H9 (cell line): ENCODE results near the gene ADAMTS13. TPM values are rescaled to one million over a fixed set of nuclear protein-coding genes. Genes with fewer than 3 reads are reported as not detected.

Experiments
- DNase-seq: peaks from one replicate; pipeline ENCODE4 v3.0.0-alpha.2; 2017
- H2AFZ ChIP-seq: one replicate; pipeline ENCODE4 v1.6.1; 2013; ENCODE audit warnings: mild to moderate bottlenecking, low read length, control low read depth, moderate library complexity
- H2AK5ac ChIP-seq: 2 replicates; pipeline ENCODE4 v1.6.1; 2013; ENCODE audit warnings: low read length, control low read depth, mixed read lengths; ENCODE audit not compliant: insufficient read length
- H2BK120ac ChIP-seq: one replicate; pipeline ENCODE4 v1.6.1; 2013; ENCODE audit warnings: low read depth, mild to moderate bottlenecking, low read length, control low read depth, inconsistent platforms; ENCODE audit not compliant: poor library complexity, severe bottlenecking
- H2BK12ac ChIP-seq: 2 replicates; pipeline ENCODE4 v1.6.1; 2013; ENCODE audit warnings: low read length, control low read depth, mixed read lengths, low read depth; ENCODE audit not compliant: insufficient read length
- H2BK15ac ChIP-seq: 2 replicates; pipeline ENCODE4 v1.6.1; 2013; ENCODE audit warnings: low read depth, low read length, control low read depth
- H2BK20ac ChIP-seq: one replicate; pipeline ENCODE4 v1.6.1; 2013; ENCODE audit warnings: low read depth, mild to moderate bottlenecking, low read length, control low read depth, inconsistent platforms; ENCODE audit not compliant: poor library complexity, severe bottlenecking
- H2BK5ac ChIP-seq: 2 replicates; pipeline ENCODE4 v1.6.1; 2013; ENCODE audit warnings: low read length, control low read depth, mixed read lengths; ENCODE audit not compliant: insufficient read length
- H3K14ac ChIP-seq: 2 replicates; pipeline ENCODE4 v1.6.1; 2013; ENCODE audit warnings: low read length, control low read depth; ENCODE audit not compliant: insufficient read depth
- H3K18ac ChIP-seq: 2 replicates; pipeline ENCODE4 v1.6.1; 2013; ENCODE audit warnings: low read depth, mild to moderate bottlenecking, mixed read lengths, low read length, control low read depth; ENCODE audit not compliant: insufficient read length
- H3K23ac ChIP-seq: 2 replicates; pipeline ENCODE4 v1.6.1; 2013; ENCODE audit warnings: low read length, control low read depth, mixed read lengths, low read depth; ENCODE audit not compliant: insufficient read length
- H3K23me2 ChIP-seq: 2 replicates; pipeline ENCODE4 v1.6.1; 2013; ENCODE audit warnings: low read depth, mild to moderate bottlenecking, mixed read lengths, low read length, control low read depth; ENCODE audit not compliant: insufficient read length, poor library complexity, severe bottlenecking
- H3K27ac ChIP-seq: 2 replicates; pipeline ENCODE4 v1.5.1; 2013; ENCODE audit warnings: low read length, control low read depth, mixed read lengths, low read depth; ENCODE audit not compliant: insufficient read length
- H3K27me3 ChIP-seq: 2 replicates; pipeline ENCODE4 v1.6.1; 2013; ENCODE audit warnings: low read length, control low read depth, inconsistent platforms; ENCODE audit not compliant: insufficient read depth
- H3K4ac ChIP-seq: 2 replicates; pipeline ENCODE4 v1.6.1; 2013; ENCODE audit warnings: low read depth, mild to moderate bottlenecking, control low read depth, inconsistent platforms, low read length, moderate library complexity
- H3K4me1 ChIP-seq: 2 replicates; pipeline ENCODE4 v1.6.1; 2013; ENCODE audit warnings: low read length, control low read depth, inconsistent platforms; ENCODE audit not compliant: insufficient read depth
- H3K4me2 ChIP-seq: 2 replicates; pipeline ENCODE4 v1.6.1; 2013; ENCODE audit warnings: low read length, control low read depth, mixed read lengths; ENCODE audit not compliant: insufficient read length, insufficient read depth
- H3K56ac ChIP-seq: 2 replicates; pipeline ENCODE4 v1.6.1; 2013; ENCODE audit warnings: low read depth, mild to moderate bottlenecking, mixed read lengths, low read length, control low read depth; ENCODE audit not compliant: insufficient read length
- H3K79me1 ChIP-seq: 2 replicates; pipeline ENCODE4 v1.6.1; 2013; ENCODE audit warnings: low read depth, mild to moderate bottlenecking, moderate library complexity, low read length, control low read depth, inconsistent platforms; ENCODE audit not compliant: insufficient read depth, poor library complexity, severe bottlenecking
- H3K79me2 ChIP-seq: 2 replicates; pipeline ENCODE4 v1.6.1; 2013; ENCODE audit warnings: low read length, control low read depth, inconsistent platforms; ENCODE audit not compliant: insufficient read depth
- H3K9ac ChIP-seq: 2 replicates; pipeline ENCODE4 v1.6.1; 2013; ENCODE audit warnings: low read length, control low read depth, mixed read lengths; ENCODE audit not compliant: insufficient read length; ENCODE audit errors: extremely low read depth
- H3K9me3 ChIP-seq: one replicate; pipeline ENCODE4 v1.6.1; 2013; ENCODE audit warnings: low read depth, low read length, inconsistent platforms; ENCODE audit not compliant: control insufficient read depth
- H3T11ph ChIP-seq: one replicate; pipeline ENCODE4 v1.6.1; 2013; ENCODE audit warnings: mild to moderate bottlenecking, low read length, control low read depth, inconsistent platforms
- H4K20me1 ChIP-seq: one replicate; pipeline ENCODE4 v1.6.1; 2013; ENCODE audit not compliant: control insufficient read depth, insufficient read length, insufficient read depth
- H4K5ac ChIP-seq: 2 replicates; pipeline ENCODE4 v1.6.1; 2013; ENCODE audit warnings: low read depth, mild to moderate bottlenecking, mixed read lengths, low read length, control low read depth; ENCODE audit not compliant: insufficient read length
- H4K8ac ChIP-seq: replicated peaks from 2 replicates; pipeline ENCODE4 v1.6.1; 2013; ENCODE audit warnings: low read length, control low read depth, mixed read lengths, low read depth; ENCODE audit not compliant: insufficient read length
- H4K91ac ChIP-seq: 2 replicates; pipeline ENCODE4 v1.6.1; 2013; ENCODE audit warnings: low read depth, mild to moderate bottlenecking, moderate library complexity, mixed read lengths, low read length, control low read depth; ENCODE audit not compliant: insufficient read length
- H3K27ac Mint-ChIP-seq, 3 experiments: 2 replicates in 2 of 3; 3 replicates in 1 of 3; pipeline ENCODE4 v1.8.0; 2020 to 2021; ENCODE audit warnings: mixed read lengths in 3 of 3, mild to moderate bottlenecking in 1 of 3, moderate library complexity in 1 of 3
- H3K27me3 Mint-ChIP-seq: 2 replicates; pipeline ENCODE4 v1.8.0; 2021; ENCODE audit warnings: low read depth, mild to moderate bottlenecking, moderate library complexity, mixed read lengths
- H3K36me3 Mint-ChIP-seq, 3 experiments: 2 replicates in 2 of 3; 3 replicates in 1 of 3; pipeline ENCODE4 v1.8.0; 2020 to 2021; ENCODE audit warnings: low read depth in 3 of 3, mixed read lengths in 3 of 3; ENCODE audit not compliant: insufficient read depth in 1 of 3
- H3K4me1 Mint-ChIP-seq, 2 experiments: 2 replicates each; pipeline ENCODE4 v1.8.0; 2020; ENCODE audit warnings: mixed read lengths in 2 of 2
- H3K4me3 Mint-ChIP-seq, 2 experiments: 2 replicates in 1 of 2; 3 replicates in 1 of 2; pipeline ENCODE4 v1.8.0; 2020 to 2021; ENCODE audit warnings: mild to moderate bottlenecking in 2 of 2, mixed read lengths in 2 of 2, moderate library complexity in 1 of 2
- H3K9me3 Mint-ChIP-seq, 2 experiments: 2 replicates in 1 of 2; 3 replicates in 1 of 2; pipeline ENCODE4 v1.8.0; 2020; ENCODE audit warnings: mild to moderate bottlenecking in 2 of 2, mixed read lengths in 2 of 2, moderate library complexity in 1 of 2
- WGBS: extraction: QIAGEN DNeasy Blood & Tissue Kit; methylation state at CpG from one replicate; pipeline ENCODE4 v1.1.7; 2013; ENCODE audit warnings: missing lambda C conversion rate, low lambda C conversion rate, mixed read lengths; ENCODE audit not compliant: insufficient read length; ENCODE audit errors: extremely low coverage; 5-methylcytosine and 5-hydroxymethylcytosine counted together
- total RNA-seq: library from RNA; stranded (reverse); gene quantifications from 2 replicates; pipeline ENCODE4 v1.2.1, GENCODE V29; 2021
- TF ChIP-seq, protein P1 (sequence below): fragments of 200-600 bp; sonication (generic); conservative IDR thresholded peaks from 3 replicates; pipeline ENCODE4 v1.8.0; 2021; ENCODE audit warnings: antibody characterized with exemption, mild to moderate bottlenecking

ADAMTS13 gene
- total RNA-seq, 1 experiment from 2014 or later: 8.8 TPM

DNA sequence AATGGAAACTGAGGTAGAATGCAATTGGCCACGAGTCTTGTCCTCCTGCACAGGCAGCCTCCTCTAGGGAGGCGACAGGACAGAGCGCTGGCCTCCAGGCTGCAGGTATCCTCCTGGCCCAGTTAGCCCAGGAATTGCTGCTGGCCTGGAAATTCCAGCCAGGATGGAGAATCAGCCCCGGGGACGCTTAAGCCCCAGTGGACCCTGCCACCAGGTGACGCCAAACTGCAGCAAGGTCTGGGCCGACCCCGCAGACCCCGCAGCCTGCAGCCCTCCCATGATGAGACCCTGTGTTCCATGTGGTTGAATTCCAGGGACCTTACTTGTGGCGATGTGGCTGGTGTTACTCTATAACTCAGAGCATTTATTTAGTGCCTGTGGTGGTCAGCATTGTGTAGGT lies 44.9 kb downstream of the ADAMTS13 start:
- no peaks in the 10 kb centered on the region for H3K79me2 ChIP-seq
- no peaks in the 10 kb centered on the region for H3K79me1 ChIP-seq
- H3K27ac ChIP-seq: no peak overlapping the region
- no peak overlapping the region for H3T11ph ChIP-seq
- Mint-ChIP-seq H3K27me3 (no peaks in the 10 kb centered on the region), H3K9me3 (no peaks in the 10 kb centered on the region), H3K4me1 (peaks cover 3 to 11% of the 10 kb centered on the region in 2 experiments), H3K36me3 (peaks cover 1 to 17% (median 8%) of the 10 kb centered on the region in 3 experiments), H3K4me3 (no peak overlapping the region), H3K27ac (no peak overlapping the region)
- H3K56ac ChIP-seq: no peak overlapping the region
- no peak overlapping the region for H3K23ac ChIP-seq
- no peak overlapping the region for H2AK5ac ChIP-seq
- no peaks in the 10 kb centered on the region for H3K27me3 ChIP-seq
- no peak overlapping the region for H2BK15ac ChIP-seq
- no CpG with 5 or more reads among the region's 10 CpGs for WGBS
- H2BK120ac ChIP-seq: no peak overlapping the region
- H3K23me2 ChIP-seq: no peaks in the 10 kb centered on the region
- H2AFZ ChIP-seq: no peak overlapping the region
- no peak overlapping the region for H4K8ac ChIP-seq
- H2BK5ac ChIP-seq: no peak overlapping the region
- TF ChIP-seq, protein P1, sequence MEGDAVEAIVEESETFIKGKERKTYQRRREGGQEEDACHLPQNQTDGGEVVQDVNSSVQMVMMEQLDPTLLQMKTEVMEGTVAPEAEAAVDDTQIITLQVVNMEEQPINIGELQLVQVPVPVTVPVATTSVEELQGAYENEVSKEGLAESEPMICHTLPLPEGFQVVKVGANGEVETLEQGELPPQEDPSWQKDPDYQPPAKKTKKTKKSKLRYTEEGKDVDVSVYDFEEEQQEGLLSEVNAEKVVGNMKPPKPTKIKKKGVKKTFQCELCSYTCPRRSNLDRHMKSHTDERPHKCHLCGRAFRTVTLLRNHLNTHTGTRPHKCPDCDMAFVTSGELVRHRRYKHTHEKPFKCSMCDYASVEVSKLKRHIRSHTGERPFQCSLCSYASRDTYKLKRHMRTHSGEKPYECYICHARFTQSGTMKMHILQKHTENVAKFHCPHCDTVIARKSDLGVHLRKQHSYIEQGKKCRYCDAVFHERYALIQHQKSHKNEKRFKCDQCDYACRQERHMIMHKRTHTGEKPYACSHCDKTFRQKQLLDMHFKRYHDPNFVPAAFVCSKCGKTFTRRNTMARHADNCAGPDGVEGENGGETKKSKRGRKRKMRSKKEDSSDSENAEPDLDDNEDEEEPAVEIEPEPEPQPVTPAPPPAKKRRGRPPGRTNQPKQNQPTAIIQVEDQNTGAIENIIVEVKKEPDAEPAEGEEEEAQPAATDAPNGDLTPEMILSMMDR: peak; percentile 61
- H4K91ac ChIP-seq: no peak overlapping the region
- DNase-seq: peak; percentile 77
- H3K9ac ChIP-seq: no peak overlapping the region
- H3K9me3 ChIP-seq: no peaks in the 10 kb centered on the region
- no peak overlapping the region for H4K5ac ChIP-seq
- no peak overlapping the region for H2BK12ac ChIP-seq
- H4K20me1 ChIP-seq: peaks cover 2% of the 10 kb centered on the region
- no peak overlapping the region for H3K18ac ChIP-seq
- no peak overlapping the region for H2BK20ac ChIP-seq
- H3K4ac ChIP-seq: no peak overlapping the region
- no peak overlapping the region for H3K14ac ChIP-seq
- H3K4me1 ChIP-seq: no peaks in the 10 kb centered on the region
- H3K4me2 ChIP-seq: no peak overlapping the region
